Upper lobe of right lung (tissue), 1 donor: ENCODE measurements around the gene STOX2. TPM values are rescaled to one million over a fixed set of nuclear protein-coding genes. Genes with fewer than 3 reads are reported as not detected.

Source experiments
- ATAC-seq: fragments of 200-7000 bp; cut with Tn5 transposase; one replicate; pipeline ENCODE4 v1.9.1; 2020; ENCODE audit warnings: mild to moderate bottlenecking, moderate library complexity
- DNase-seq: peaks from one replicate; pipeline ENCODE4 v3.0.0-alpha.2; 2020
- H3K27ac ChIP-seq: fragments of 200-600 bp; one replicate; pipeline ENCODE4 v1.8.0; 2022
- H3K27me3 ChIP-seq: fragments of 200-600 bp; one replicate; pipeline ENCODE4 v1.8.0; 2022; ENCODE audit warnings: mild to moderate bottlenecking
- H3K36me3 ChIP-seq: fragments of 200-600 bp; one replicate; pipeline ENCODE4 v1.8.0; 2022
- H3K4me1 ChIP-seq: fragments of 200-600 bp; one replicate; pipeline ENCODE4 v1.8.0; 2022
- H3K4me3 ChIP-seq: fragments of 200-600 bp; one replicate; pipeline ENCODE4 v1.8.0; 2022; ENCODE audit warnings: mild to moderate bottlenecking
- H3K9me3 ChIP-seq: fragments of 200-600 bp; one replicate; pipeline ENCODE4 v1.8.0; 2022
- CTCF ChIP-seq: fragments of 200-600 bp; IDR thresholded peaks from one replicate; pipeline ENCODE4 v1.8.0; 2022; ENCODE audit warnings: antibody characterized with exemption
- intact Hi-C: fragments of 100-400 bp; cut with DNase I; formaldehyde crosslinking; loops from one replicate; pipeline ENCODE4 v1.11.0; 2022
- total RNA-seq: library from RNA; stranded (reverse); fragmentation: NEBNext Ultra II Directional; extraction: Animal tissue kit (Norgen Biotek cat#: 25700); gene quantifications from one replicate; pipeline ENCODE4 v1.2.1, GENCODE V29; 2021
- donor health status: DM: no; HTN: yes; CAD: no; lungs with severe emphysema.

The STOX2 gene
- total RNA-seq, 1 donor from 2014 or later, result 12.9 TPM

GRCh38 chr4:183969596-183969995 is 64.5 kb downstream of the STOX2 start:
- ATAC-seq, result no peak
- peaks cover 6% of the 10 kb centered on the region for H3K9me3 ChIP-seq
- no peak overlapping the region for H3K27ac ChIP-seq
- no peak for TF ChIP-seq CTCF
- intact Hi-C loops, result no loop called here
- H3K4me1 ChIP-seq, result no peaks in the 10 kb centered on the region
- no peak for DNase-seq
- no peak overlapping the region for H3K4me3 ChIP-seq
- no peaks in the 10 kb centered on the region for H3K36me3 ChIP-seq
- H3K27me3 ChIP-seq, result no peaks in the 10 kb centered on the region

- no peak overlapping the region for H3K27ac ChIP-seq
- no peaks in the 10 kb centered on the region for H3K36me3 ChIP-seq
- no peak overlapping the region for H3K4me3 ChIP-seq
- DNase-seq (no peak), ATAC-seq (peak; percentile 24)
- TF ChIP-seq CTCF, result no peak
- intact Hi-C loops, result no loop called here
- no peaks in the 10 kb centered on the region for H3K27me3 ChIP-seq
- H3K9me3 ChIP-seq, result peaks cover 6% of the 10 kb centered on the region
- no peaks in the 10 kb centered on the region for H3K4me1 ChIP-seq
These were observed 66.9 kb downstream of the STOX2 start for GRCh38 chr4:183971929-183972490.

- no peak for TF ChIP-seq CTCF
- Histone ChIP-seq H3K27me3 (no peaks in the 10 kb centered on the region), H3K36me3 (no peaks in the 10 kb centered on the region), H3K4me1 (no peaks in the 10 kb centered on the region), H3K9me3 (peaks cover 6% of the 10 kb centered on the region), H3K4me3 (no peak overlapping the region), H3K27ac (no peak overlapping the region)
- intact Hi-C loops, result no loop called here
- DNase-seq (no peak), ATAC-seq (no peak)
These were observed 72.6 kb downstream of the STOX2 start for GRCh38 chr4:183977707-183978106.

GRCh38 chr4:183984566-183984965 is 79.5 kb downstream of the STOX2 start:
- no peak for TF ChIP-seq CTCF
- no peak overlapping the region for H3K4me3 ChIP-seq
- H3K4me1 ChIP-seq, result peaks cover 12% of the 10 kb centered on the region
- H3K9me3 ChIP-seq, result no peaks in the 10 kb centered on the region
- DNase-seq, result no peak
- intact Hi-C loops, result no loop called here
- H3K27ac ChIP-seq, result no peak overlapping the region
- no peaks in the 10 kb centered on the region for H3K36me3 ChIP-seq
- H3K27me3 ChIP-seq, result no peaks in the 10 kb centered on the region
- ATAC-seq, result no peak

- intact Hi-C loops, result no loop called here
- H3K4me3 ChIP-seq, result no peak overlapping the region
- peaks cover 12% of the 10 kb centered on the region for H3K4me1 ChIP-seq
- ATAC-seq, result no peak
- no peaks in the 10 kb centered on the region for H3K36me3 ChIP-seq
- no peak for TF ChIP-seq CTCF
- no peak for DNase-seq
- no peaks in the 10 kb centered on the region for H3K27me3 ChIP-seq
- H3K9me3 ChIP-seq, result no peaks in the 10 kb centered on the region
- H3K27ac ChIP-seq, result no peak overlapping the region
These were observed 80.7 kb downstream of the STOX2 start for GRCh38 chr4:183985786-183986185.
